HAP-1 (cell line): ENCODE results near the gene TNFRSF25.
A peak's percentile ranks its signal among the peaks of the same experiment; 100 is the strongest.
"Not testable (repeated sequence)": the region's sequence is repeated elsewhere in the genome, so short reads cannot be mapped to it uniquely, and the experiment has no call there.

ENCODE experiments used
- DNase-seq, 2 experiments: peaks; one replicate each; pipeline ENCODE4 v3.0.0-alpha.2; 2016 to 2020; ENCODE audit warnings: low spot score in 2 of 2
- H3K27me3 ChIP-seq: fragments of 250-450 bp; sonication (Bioruptor Pico); 2 replicates; pipeline ENCODE4 v1.5.1; 2020; ENCODE audit warnings: low read depth, mild to moderate bottlenecking, moderate library complexity
- H3K36me3 ChIP-seq: fragments of 250-450 bp; sonication (Bioruptor Pico); replicated peaks from 2 replicates; pipeline ENCODE4 v1.5.1; 2020; ENCODE audit warnings: mild to moderate bottlenecking
- H3K4me1 ChIP-seq: fragments of 250-450 bp; sonication (Bioruptor Pico); 2 replicates; pipeline ENCODE4 v1.5.1; 2020; ENCODE audit warnings: mild to moderate bottlenecking
- H3K4me3 ChIP-seq: fragments of 250-450 bp; sonication (Bioruptor Pico); 2 replicates; pipeline ENCODE4 v1.5.1; 2020; ENCODE audit warnings: mild to moderate bottlenecking, moderate library complexity
- H3K9me3 ChIP-seq: fragments of 250-450 bp; sonication (Bioruptor Pico); 2 replicates; pipeline ENCODE4 v1.5.1; 2020; ENCODE audit warnings: mild to moderate bottlenecking, moderate library complexity
- in situ Hi-C: fragments of 300-500 bp; cut with MboI; formaldehyde crosslinking; loops from 3 replicates; pipeline ENCODE4 v1.14.3; 2020; ENCODE audit warnings: low sequenced_read_pairs, inconsistent platforms, mixed read lengths

TNFRSF25 gene

DNA sequence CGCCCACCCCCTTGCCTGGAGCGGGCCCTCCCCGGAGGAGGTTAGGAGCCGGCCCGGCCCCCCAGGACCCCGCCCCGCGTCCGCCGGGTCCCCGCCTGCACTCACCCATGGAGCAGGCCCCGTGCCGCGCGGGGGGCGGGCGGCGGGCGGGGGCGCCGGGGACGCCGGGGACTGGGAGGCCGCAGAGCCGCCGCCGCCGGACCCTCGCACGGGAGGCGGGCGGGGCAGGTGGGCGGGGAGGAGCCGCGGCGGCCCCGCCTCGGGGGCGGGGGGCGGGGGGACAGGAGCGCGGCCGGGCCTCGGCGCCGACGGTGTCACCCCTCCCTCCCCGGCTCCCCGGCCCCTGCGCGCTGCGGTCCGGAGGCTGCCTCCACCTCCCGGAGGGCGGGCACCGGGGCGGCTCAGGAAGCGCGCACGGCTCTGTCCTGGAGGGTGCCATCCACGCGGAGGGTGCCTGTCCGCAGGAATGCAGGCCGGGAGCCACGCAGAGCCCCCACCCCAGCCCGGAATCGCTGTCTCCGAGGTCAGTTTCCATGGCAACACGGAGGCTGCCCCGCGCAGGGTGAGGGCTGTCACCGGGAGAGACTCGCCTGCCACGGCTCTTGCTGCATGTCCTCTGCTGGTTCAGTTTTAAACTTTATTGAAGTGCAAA is 31.4 kb upstream of the TNFRSF25 start:
- in situ Hi-C loops: no loop called here
- H3K9me3 ChIP-seq: no peaks in the 10 kb centered on the region
- H3K4me1 ChIP-seq: peaks cover 10% of the 10 kb centered on the region
- peak; percentile 43 to 82 for DNase-seq
- H3K4me3 ChIP-seq: peak overlapping the region; percentile 50
- H3K36me3 ChIP-seq: no peaks in the 10 kb centered on the region
- H3K27me3 ChIP-seq: no peaks in the 10 kb centered on the region

DNA sequence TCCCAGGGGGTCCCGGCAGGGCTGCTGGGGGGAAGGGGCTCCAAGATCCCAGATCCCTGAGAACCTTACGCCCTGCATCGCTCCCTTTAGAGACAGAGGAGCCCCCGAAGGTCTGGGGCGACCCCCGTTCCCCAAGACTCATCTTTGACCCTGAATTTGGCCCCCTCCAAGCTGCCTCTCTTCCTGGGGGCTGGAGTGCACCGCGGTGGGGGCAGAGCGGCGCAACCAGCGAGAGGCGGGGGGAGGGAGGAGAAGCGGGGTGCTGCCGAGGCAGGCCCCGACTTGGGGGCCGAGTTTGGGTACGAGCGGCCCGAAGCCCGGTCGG is 30.9 kb upstream of the TNFRSF25 start:
- H3K4me3 ChIP-seq: peak overlapping the region; percentile 41
- H3K36me3 ChIP-seq: no peaks in the 10 kb centered on the region
- in situ Hi-C loops: no loop called here
- no peaks in the 10 kb centered on the region for H3K9me3 ChIP-seq
- no peaks in the 10 kb centered on the region for H3K27me3 ChIP-seq
- peaks cover 10% of the 10 kb centered on the region for H3K4me1 ChIP-seq
- DNase-seq: no peak

DNA sequence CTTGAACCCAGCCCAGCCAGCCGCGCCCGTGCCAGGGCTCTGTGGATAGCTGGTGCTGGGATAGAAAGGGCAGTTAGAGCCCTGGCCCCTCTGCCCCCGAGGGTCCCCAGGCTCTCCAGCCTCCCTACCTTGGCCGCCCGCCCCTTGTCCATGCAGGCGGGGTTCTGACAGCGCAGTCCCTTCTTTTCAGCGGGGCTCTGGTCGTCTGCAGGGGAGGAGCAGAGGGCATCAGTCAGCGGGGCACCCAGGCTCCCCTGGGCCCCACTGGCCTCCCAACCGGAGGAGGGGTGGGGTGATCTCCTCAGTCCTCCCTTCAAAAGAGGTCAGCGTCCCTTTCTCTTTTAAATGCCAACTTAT is 30.4 kb upstream of the TNFRSF25 start:
- in situ Hi-C loops: no loop called here
- no peaks in the 10 kb centered on the region for H3K36me3 ChIP-seq
- peak overlapping the region; percentile 41 for H3K4me3 ChIP-seq
- H3K27me3 ChIP-seq: no peaks in the 10 kb centered on the region
- no peak for DNase-seq
- H3K4me1 ChIP-seq: peaks cover 14% of the 10 kb centered on the region
- H3K9me3 ChIP-seq: no peaks in the 10 kb centered on the region

DNA sequence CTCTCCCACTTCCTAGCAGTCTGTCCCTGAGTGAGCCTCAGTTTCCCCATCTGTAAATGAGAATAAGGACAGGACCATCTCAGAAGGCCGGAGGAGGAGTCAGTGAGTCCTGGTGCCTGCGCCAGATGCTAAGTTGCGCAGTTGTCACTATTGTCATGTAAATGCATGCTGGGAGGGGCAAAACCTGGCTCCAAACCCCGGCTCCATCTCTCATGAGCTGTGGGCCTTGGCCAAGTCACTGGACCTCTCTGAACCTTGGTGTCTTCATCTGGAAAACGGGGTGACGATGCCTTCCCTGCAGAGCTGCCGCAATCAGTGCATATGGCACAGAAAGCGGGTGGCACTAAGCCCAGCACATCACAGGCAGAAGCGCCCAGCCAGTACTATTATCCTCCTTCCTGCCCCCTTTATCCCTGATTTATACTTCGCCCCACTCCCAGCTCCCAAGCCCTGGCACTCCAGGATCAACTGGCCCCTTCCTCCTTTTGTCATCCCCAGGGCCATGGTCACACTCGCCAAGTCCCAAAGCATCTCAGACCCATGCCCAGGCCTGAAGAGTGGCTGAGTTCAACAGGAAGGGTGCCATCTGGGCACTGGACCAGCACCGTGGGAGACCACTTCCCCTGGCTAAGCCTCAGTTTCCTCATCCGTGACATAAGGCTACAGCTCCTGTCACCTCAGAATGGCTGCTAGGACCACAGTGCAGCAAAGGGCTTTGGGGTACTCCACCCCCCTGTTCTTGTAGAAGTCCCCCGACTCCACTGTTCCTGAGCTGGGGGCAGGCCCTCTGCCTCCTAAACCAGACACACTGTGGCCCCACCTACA is 29.8 kb upstream of the TNFRSF25 start:
- peak; percentile 23 to 56 for DNase-seq
- no peaks in the 10 kb centered on the region for H3K9me3 ChIP-seq
- H3K4me1 ChIP-seq: peaks cover 16% of the 10 kb centered on the region
- in situ Hi-C loops: no loop called here
- no peak overlapping the region for H3K4me3 ChIP-seq
- H3K27me3 ChIP-seq: no peaks in the 10 kb centered on the region
- no peaks in the 10 kb centered on the region for H3K36me3 ChIP-seq

DNA sequence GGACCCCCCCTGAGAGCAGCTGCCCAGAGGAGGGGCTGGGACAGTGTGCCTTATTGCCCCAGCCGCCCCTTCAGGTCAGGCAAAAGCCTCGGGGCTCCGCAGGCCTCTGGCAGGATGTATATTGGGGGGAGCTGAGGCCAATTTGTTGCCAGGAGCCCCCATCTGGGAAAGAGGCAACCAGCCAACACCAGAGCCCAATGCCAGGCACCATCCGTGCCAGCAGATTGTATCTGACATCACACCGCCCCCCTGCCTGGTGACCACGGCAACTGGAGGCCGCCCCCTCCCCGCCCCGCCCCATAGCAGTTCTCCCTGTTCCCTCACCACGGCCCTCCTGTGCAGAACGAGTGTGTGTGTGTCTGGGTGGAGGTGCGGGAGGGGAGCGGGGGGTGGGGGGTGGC is 29.1 kb upstream of the TNFRSF25 start:
- no peak overlapping the region for H3K4me3 ChIP-seq
- no peak for DNase-seq
- H3K9me3 ChIP-seq: no peaks in the 10 kb centered on the region
- in situ Hi-C loops: no loop called here
- H3K4me1 ChIP-seq: peaks cover 16% of the 10 kb centered on the region
- no peaks in the 10 kb centered on the region for H3K27me3 ChIP-seq
- no peaks in the 10 kb centered on the region for H3K36me3 ChIP-seq

DNA sequence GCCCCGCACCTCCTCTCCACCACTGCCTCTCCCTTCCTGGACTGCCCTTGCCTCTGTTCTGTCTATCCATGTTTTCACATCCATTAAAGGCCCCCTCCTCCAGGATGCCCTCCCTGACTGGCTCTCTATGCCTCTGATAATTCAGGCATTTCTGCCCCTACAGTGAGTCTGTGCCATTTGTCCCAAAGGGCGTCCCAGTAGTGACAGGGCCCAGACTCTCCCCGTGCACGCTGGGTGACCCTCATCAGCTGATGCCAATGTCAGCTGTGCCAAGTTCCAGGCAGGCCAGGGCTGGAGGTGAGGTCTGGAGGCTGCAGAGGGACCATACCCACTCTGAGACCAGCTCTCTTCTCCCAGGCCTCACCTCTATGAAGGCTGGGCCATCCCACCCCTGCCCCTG is 28.7 kb upstream of the TNFRSF25 start:
- Histone ChIP-seq H3K27me3 (no peaks in the 10 kb centered on the region), H3K9me3 (no peaks in the 10 kb centered on the region), H3K36me3 (no peaks in the 10 kb centered on the region), H3K4me1 (peaks cover 16% of the 10 kb centered on the region), H3K4me3 (no peak overlapping the region)
- no peak for DNase-seq
- in situ Hi-C loops: no loop called here

DNA sequence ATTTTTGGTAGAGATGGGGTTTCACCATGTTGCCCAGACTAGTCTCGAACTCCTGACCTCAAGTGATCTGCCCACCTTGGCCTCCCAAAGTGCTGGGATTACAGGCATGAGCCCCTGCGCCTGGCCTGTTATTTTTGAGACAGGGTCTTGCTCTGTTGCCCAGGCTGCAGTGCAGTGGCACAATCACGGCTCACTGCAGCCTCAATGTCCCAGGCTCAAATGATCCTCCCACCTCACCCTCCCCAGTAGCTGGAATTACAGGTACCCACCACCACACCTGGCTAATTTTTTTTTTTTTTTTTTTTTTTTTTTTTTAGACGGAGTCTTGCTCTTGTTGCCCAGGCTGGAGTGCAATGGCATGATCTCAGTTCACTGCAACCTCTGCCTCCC is 27.9 kb upstream of the TNFRSF25 start:
- H3K27me3 ChIP-seq, in situ Hi-C loops, H3K4me3 ChIP-seq, H3K36me3 ChIP-seq, DNase-seq, H3K9me3 ChIP-seq: not testable (repeated sequence)
- peaks cover 16% of the 10 kb centered on the region for H3K4me1 ChIP-seq

DNA sequence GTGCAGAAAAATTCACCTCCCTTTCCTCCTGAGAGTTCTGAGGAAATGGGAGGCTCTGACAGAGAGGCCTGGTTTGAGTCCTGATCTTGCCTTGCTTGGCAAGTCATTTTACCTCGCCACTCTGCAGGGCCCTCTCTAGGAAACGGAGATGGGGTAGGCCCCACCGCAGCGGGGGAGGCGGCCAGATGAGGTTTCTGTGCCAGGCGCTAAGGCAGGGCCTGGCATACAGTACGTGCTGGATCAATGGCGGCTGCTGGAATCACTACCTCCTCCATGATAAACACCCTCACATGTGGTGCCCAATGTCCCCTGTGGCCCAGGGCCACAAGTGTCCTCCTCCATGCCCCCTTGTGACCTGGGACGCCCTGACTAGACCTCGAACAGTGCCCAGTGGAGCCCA is 26.0 kb upstream of the TNFRSF25 start:
- Histone ChIP-seq H3K36me3 (no peaks in the 10 kb centered on the region), H3K27me3 (no peaks in the 10 kb centered on the region), H3K4me1 (peaks cover 16% of the 10 kb centered on the region), H3K9me3 (no peaks in the 10 kb centered on the region), H3K4me3 (no peak overlapping the region; the same call in 1 of the 2 replicates)
- no peak for DNase-seq
- in situ Hi-C loops: no loop called here

DNA sequence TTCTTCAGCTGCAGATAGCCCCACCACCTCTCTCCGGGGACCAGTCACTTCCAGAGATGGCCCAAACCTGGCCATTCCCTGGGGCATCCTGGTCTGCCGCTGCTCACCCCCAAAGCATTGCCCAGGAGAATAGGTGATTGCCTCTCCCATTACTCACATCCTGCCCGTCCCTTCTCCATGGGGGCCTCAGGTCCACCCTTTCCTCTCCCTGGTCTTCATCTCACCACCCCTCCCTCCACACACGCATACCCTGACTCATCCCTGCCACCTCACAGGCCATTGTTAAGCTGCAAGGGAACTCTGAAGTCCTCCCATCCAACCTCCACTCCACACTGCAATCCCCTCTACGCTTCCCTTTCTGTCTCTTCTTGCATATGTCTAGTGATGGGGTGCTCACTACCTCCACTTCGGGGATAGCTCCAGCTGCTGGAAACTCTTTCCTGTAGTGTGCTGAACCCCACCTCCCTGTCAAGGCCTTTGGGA is 25.5 kb upstream of the TNFRSF25 start, which contains the start of gene PLEKHG5:
PLEKHG5 (minus strand) TSS at position 188 of the 483 bp plus-strand sequence. CDS start 14,096 bp downstream, outside the sequence.
- DNase-seq: no peak
- in situ Hi-C loops: no loop called here
- Histone ChIP-seq H3K36me3 (no peaks in the 10 kb centered on the region), H3K4me3 (peak within 1 kb of the TSS; percentile 72), H3K4me1 (peaks cover 13% of the 10 kb centered on the region), H3K9me3 (no peaks in the 10 kb centered on the region), H3K27me3 (no peaks in the 10 kb centered on the region)

DNA sequence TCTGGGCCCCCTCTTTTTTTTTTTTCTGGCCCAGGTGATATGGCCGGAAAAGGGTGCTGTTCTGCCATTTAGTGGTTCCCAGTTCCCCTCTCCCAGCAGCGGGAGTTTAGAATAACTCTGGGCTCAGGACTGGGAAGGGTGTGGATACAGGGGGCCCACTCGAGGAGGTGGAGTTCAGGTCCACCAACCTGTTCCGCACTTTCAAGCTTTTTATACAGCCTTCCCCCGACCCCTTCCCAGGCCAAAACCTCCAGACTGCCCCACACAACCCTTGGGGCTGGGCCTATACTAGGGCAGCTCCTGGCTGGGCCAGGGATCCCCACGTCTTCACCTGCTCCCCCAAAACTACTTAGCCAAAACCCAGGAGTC is 25.1 kb upstream of the TNFRSF25 start:
- in situ Hi-C loops: no loop called here
- DNase-seq: no peak
- H3K36me3 ChIP-seq: no peaks in the 10 kb centered on the region
- no peaks in the 10 kb centered on the region for H3K9me3 ChIP-seq
- H3K27me3 ChIP-seq: peaks cover 3% of the 10 kb centered on the region
- H3K4me3 ChIP-seq: peak overlapping the region; percentile 72
- peaks cover 11% of the 10 kb centered on the region for H3K4me1 ChIP-seq

DNA sequence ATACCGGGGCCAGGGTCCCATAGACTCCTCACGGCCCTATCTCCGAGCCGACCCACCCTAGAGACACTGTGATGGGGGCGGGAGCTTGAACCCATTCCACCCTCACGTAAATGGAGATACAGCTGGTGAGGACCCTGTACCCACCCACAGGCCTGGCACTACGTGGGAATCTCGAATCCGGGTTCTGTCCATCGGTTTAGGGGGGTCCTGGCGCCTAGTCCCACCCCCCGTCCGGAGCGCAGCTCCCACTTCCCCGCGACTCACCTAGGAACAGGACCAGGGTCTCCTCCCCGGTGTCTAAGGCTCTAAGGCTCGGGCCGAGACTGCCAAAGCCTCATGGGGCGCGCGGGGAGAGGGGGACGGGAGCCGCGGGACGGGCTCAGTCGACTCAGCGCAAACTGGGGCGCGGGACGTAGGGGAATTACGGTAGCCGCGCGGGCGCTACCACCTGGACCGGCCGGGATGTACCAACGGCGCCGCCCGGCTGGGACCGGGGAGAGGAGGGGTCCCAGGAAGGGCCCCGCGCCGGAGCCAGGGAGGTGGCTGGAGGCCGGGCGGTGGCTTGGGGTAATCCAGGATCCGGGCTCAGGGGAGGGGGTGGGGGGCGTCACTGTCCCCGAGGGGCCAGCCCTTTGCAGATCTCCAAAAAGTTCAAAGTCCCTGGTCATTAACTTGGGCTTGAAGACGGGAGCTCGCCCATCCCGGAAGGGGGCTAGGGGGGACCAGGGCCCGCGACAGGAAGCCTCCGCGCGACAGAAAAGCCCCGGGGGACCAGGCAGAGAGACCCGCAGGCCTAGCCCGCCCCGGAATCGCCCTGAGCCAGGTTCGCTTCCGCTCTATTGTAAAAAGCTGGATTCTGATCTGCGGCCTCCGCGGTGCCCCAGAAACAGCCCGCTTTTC is 24.5 kb upstream of the TNFRSF25 start:
- peaks cover 8% of the 10 kb centered on the region for H3K27me3 ChIP-seq
- peak; percentile 74 to 89 for DNase-seq
- no peaks in the 10 kb centered on the region for H3K36me3 ChIP-seq
- H3K9me3 ChIP-seq: no peaks in the 10 kb centered on the region
- peaks cover 6% of the 10 kb centered on the region; the same call in 1 of the 2 replicates for H3K4me1 ChIP-seq
- H3K4me3 ChIP-seq: peak overlapping the region; percentile 72
- in situ Hi-C loops: no loop called here

DNA sequence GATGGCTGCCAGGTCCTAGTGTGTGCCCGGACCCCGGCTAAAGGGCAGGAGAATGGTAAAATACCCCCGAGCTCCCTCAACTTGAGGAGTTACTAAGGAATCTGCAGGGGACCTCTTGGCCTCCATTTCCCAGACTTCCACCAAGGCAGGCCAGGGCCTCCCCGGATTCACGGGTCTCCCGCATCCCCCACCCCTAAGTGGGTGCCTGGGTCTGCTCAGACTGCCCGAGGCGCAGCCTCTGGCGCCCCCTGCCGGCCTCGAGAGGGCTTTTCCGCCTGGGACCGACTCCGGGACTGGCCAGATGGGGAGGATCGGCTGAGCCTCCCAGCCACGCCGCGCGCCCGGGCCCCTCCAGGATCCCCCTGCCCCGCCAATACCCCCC is 23.8 kb upstream of the TNFRSF25 start:
- Histone ChIP-seq H3K4me3 (peak overlapping the region; percentile 72), H3K36me3 (no peaks in the 10 kb centered on the region), H3K9me3 (no peaks in the 10 kb centered on the region), H3K4me1 (peaks cover 6% of the 10 kb centered on the region; the same call in 1 of the 2 replicates), H3K27me3 (peaks cover 13% of the 10 kb centered on the region)
- in situ Hi-C loops: no loop called here
- DNase-seq: peak; percentile 65 to 85

DNA sequence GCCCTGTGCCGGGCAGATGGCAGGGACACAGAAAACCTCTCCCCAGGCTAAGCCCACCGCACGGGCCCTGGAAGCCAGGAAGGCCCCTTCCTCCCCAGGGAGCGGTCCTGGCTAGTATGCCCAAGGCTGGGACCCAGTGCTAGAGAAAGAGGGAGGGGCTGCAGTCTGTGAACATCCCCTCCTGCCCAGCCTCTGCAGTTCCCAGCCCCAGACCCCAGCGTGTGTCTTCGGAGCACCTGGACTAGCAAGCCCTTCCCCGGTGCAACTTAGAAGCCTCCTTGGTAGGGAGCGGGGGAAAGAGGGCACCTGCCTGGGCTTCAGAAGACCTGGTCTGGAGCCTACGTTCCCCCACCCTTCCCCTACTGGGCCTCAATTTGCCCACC is 23.4 kb upstream of the TNFRSF25 start:
- Histone ChIP-seq H3K4me1 (peaks cover 6% of the 10 kb centered on the region; the same call in 1 of the 2 replicates), H3K27me3 (peaks cover 13% of the 10 kb centered on the region), H3K36me3 (no peaks in the 10 kb centered on the region), H3K4me3 (peak overlapping the region; percentile 72), H3K9me3 (no peaks in the 10 kb centered on the region)
- no peak for DNase-seq
- in situ Hi-C loops: no loop called here
